Fibroblast of mammary gland (primary cell): ENCODE results near the gene PTPRN.

Experiments
- DNase-seq: peaks from one replicate; pipeline ENCODE4 v3.0.0-alpha.2; 2010; ENCODE audit warnings: low read depth
- H3K4me3 ChIP-seq: 2 replicates; pipeline ENCODE4 v1.5.1; 2011; ENCODE audit warnings: low read depth, mild to moderate bottlenecking, low read length, moderate library complexity; ENCODE audit not compliant: control insufficient read depth
- TF ChIP-seq, protein P1 (sequence below): conservative IDR thresholded peaks from 2 replicates; pipeline ENCODE4 v1.5.1; 2011; ENCODE audit warnings: low read depth, low read length, inconsistent platforms; ENCODE audit not compliant: control insufficient read depth, insufficient read depth

Gene PTPRN

DNA sequence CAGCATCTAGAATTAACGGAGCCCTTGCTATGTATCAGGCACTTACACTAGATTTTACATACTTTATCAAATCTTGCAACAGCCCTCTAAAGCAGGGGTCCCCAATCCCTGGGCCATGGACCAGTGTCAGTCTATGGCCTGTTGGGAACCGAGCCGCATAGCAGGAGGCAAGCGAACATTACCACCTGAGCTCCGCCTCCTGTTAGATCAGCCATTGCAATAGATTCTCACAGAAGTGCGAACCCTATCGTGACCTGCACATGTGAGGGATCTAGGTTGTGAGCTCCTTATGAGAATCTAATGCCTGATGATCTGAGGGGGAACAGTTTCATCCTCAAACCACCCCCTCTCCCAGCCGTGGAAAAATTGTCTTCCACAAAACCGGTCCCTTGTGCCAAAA, 16.6 kb downstream of the PTPRN start:
- H3K4me3 ChIP-seq: no peak overlapping the region
- TF ChIP-seq, protein P1, sequence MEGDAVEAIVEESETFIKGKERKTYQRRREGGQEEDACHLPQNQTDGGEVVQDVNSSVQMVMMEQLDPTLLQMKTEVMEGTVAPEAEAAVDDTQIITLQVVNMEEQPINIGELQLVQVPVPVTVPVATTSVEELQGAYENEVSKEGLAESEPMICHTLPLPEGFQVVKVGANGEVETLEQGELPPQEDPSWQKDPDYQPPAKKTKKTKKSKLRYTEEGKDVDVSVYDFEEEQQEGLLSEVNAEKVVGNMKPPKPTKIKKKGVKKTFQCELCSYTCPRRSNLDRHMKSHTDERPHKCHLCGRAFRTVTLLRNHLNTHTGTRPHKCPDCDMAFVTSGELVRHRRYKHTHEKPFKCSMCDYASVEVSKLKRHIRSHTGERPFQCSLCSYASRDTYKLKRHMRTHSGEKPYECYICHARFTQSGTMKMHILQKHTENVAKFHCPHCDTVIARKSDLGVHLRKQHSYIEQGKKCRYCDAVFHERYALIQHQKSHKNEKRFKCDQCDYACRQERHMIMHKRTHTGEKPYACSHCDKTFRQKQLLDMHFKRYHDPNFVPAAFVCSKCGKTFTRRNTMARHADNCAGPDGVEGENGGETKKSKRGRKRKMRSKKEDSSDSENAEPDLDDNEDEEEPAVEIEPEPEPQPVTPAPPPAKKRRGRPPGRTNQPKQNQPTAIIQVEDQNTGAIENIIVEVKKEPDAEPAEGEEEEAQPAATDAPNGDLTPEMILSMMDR: no peak
- no peak for DNase-seq

DNA sequence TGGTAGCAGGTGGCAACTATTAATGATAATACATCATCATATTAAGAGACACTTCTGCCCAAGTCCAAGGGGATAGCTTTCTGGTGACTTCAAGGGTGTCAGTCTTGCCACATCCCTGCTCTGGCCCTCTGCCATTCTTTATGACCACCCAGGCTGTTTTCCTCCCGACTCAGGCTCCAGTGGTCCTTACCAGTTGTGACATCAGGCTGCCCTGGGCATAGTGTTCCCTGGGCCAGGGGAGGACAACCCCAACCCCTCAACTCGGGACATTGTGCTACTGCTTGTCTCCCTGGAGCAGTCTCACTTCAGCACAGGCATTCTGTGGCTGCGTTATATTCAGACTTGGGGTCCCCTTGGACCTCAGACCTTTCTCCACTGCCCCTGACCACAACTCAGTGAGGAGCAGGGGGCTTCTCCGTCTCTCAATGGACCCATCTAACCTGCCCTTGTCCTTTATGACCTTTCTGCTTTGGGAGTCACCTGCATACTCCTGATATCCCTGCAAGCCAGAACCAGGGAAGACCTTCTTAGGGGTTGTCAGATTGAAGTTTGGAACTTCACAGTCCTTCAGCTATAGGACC, 17.2 kb downstream of the PTPRN start:
- no peak for DNase-seq
- TF ChIP-seq, protein P1: no peak
- no peak overlapping the region for H3K4me3 ChIP-seq

DNA sequence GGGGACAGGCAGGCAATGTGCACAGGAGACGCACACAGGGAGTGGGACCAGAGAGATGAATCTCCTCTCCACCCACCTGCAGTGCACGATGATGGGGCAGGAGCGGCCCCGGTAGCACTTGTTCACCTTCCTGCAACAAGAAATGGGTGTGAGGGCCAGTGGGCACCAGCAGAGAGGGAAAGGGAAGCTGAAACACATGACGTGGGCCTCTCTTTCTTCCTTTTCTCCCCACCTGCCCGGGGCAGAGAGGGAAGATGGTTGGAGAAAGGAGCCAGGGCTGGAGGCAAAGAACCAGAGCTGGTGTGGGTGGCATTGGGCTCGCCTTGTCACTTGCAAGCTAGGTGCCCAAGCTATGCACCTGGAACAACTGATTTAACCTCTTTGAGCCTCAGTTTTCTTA, 17.8 kb downstream of the PTPRN start:
- TF ChIP-seq, protein P1: no peak
- no peak overlapping the region for H3K4me3 ChIP-seq
- no peak for DNase-seq

DNA sequence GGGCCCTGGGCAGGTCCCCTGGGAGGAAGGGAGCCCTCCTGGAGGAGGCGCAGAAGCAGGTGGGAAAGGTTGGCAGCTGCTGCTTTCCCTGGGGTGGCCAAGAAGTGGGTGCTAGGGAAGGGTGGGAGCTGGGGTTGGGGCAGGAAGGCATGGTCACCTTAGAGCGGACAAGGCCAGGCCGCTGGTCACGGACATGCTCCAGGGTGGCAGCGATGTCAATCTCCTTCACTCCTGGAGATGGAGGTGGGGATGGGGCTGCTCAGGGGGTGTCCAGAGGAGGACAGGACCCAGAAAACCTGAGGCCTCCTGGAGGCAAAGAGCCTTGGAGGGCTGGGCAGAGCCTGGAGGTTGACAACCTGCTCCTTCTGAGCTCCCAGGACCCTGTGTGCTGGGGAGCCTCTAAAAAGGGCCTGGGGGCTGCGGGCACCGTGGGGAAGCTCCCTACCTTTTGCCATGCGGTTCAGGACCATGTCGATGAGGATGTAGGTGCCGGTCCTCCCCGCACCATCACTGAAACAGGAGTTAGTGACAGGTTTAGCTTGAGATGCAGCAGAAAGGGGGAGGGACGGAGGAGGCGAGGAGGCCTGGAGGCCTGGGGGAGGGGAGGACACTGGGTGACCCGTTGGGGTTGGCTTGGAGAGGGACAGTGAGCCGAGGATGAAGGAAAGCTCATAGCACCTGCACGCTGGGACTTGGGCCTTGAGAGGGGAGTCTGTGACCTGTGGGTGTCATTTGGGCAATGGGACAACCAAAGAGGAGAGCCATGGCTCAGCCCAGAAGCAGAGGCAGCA, 18.6 kb downstream of the PTPRN start:
- TF ChIP-seq, protein P1: no peak
- no peak overlapping the region for H3K4me3 ChIP-seq
- DNase-seq: no peak

DNA sequence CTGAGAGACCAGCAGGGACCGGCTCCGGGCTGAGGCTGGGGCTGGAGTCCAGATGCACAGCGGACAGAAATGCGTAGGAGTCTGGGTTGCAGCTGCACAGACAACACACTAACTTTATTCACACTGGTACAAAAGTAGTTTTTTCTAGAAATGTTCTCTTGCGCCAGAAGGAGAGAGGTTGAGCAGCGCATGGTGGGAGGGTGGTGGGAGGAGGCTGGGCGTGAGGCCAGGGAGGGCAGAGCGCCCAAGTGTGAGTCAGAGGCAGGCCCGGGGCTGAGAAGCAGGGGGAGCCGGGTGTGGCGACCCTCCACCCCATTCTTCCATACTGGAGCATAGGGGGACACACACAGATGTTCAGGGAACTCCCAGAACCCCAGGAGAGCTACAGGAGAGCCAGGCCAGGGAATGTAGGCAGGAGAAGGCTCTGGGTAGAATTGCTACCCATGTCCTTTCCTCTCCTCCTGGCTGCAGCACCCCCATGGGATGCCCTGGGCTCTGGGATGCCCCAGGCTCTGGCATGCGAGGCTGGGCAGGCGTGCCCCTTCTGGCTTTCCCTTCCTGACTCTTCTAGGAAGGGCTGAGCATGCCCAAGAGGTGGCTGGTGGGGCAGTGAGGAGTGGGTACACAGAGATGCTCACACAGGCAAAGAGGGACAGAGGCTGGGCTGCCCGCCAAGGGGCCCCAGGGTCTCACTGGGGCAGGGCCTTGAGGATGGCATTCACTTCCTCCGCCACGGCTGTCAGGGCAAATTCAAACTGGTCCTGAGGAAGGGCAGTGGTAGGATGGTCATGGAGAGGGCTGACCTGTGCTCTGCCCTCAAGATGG, 19.5 kb downstream of the PTPRN start:
- TF ChIP-seq, protein P1: no peak
- no peak overlapping the region for H3K4me3 ChIP-seq
- DNase-seq: peak; percentile 97

DNA sequence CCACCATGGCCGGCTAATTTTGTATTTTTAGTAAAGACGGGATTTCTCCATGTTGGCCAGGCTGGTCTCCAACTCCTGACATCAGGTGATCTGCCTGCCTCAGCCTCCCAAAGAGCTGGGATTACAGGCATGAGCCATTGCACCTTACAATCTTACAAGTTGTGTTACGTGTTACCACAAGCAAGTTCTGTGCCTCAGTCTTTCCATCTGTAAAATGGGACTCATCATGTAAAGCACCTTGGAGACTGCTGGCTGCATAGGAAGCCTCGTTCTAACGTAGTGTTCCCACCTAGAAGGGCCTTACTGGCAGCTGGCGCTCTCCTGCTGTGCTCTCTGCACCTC, 20.0 kb downstream of the PTPRN start:
- H3K4me3 ChIP-seq: no peak overlapping the region
- TF ChIP-seq, protein P1: no peak
- no peak for DNase-seq
